ENCODE measurements around the gene ZSCAN26.

Gene ZSCAN26

GRCh38 chr6:28266962-28267694, at the start of gene ZSCAN26:
Gene ZSCAN26, plus strand, starts transcription at chr6:28267143. Its CDS starts 4,777 bp downstream, at chr6:28271920.
- DNase-seq (ENCODE audit: low spot score): peak; percentile 87

GRCh38 chr6:28217890-28218289, 49.1 kb upstream of the ZSCAN26 start:
- DNase-seq (ENCODE audit: low spot score): no peak

GRCh38 chr6:28218312-28219248, 48.4 kb upstream of the ZSCAN26 start:
- DNase-seq (ENCODE audit: low spot score): peak; percentile 80

- DNase-seq (ENCODE audit: low spot score): no peak
Measured at GRCh38 chr6:28220257-28221133, 46.4 kb upstream of the ZSCAN26 start.

GRCh38 chr6:28224131-28225055, 42.5 kb upstream of the ZSCAN26 start:
- DNase-seq (ENCODE audit: low spot score): no peak

- DNase-seq (ENCODE audit: low spot score): peak; percentile 88
Measured at GRCh38 chr6:28225056-28225834, 41.7 kb upstream of the ZSCAN26 start, which contains the start of gene ZSCAN9. Gene ZSCAN9, plus strand, starts transcription at chr6:28225275. Its CDS starts 1,810 bp downstream, at chr6:28227085.

- no peak for DNase-seq (ENCODE audit: low spot score)
Measured at GRCh38 chr6:28226460-28226859, 40.5 kb upstream of the ZSCAN26 start.

GRCh38 chr6:28232785-28233184, 34.2 kb upstream of the ZSCAN26 start:
- DNase-seq (ENCODE audit: low spot score): no peak

- DNase-seq (ENCODE audit: low spot score): no peak
Measured at GRCh38 chr6:28235912-28236452, 31.0 kb upstream of the ZSCAN26 start.

- no peak for DNase-seq (ENCODE audit: low spot score)
Measured at GRCh38 chr6:28239636-28240035, 27.3 kb upstream of the ZSCAN26 start.

GRCh38 chr6:28240471-28240870, 26.5 kb upstream of the ZSCAN26 start:
- DNase-seq (ENCODE audit: low spot score): no peak

GRCh38 chr6:28243946-28244345, 23.0 kb upstream of the ZSCAN26 start:
- no peak for DNase-seq (ENCODE audit: low spot score)

- DNase-seq (ENCODE audit: low spot score): no peak
Measured at GRCh38 chr6:28245206-28245941, 21.6 kb upstream of the ZSCAN26 start.

GRCh38 chr6:28248916-28249315, 18.0 kb upstream of the ZSCAN26 start:
- DNase-seq (ENCODE audit: low spot score): no peak

GRCh38 chr6:28250747-28251146, 16.2 kb upstream of the ZSCAN26 start:
- no peak for DNase-seq (ENCODE audit: low spot score)

GRCh38 chr6:28251661-28252008, 15.3 kb upstream of the ZSCAN26 start:
- DNase-seq (ENCODE audit: low spot score): no peak

- peak; percentile 79 for DNase-seq (ENCODE audit: low spot score)
Measured at GRCh38 chr6:28252009-28252975, 14.7 kb upstream of the ZSCAN26 start, which contains the start of gene ZKSCAN4. Gene ZKSCAN4, minus strand, starts transcription at chr6:28252269. Its CDS starts 289 bp downstream, at chr6:28251980.

GRCh38 chr6:28254121-28254519, 12.8 kb upstream of the ZSCAN26 start:
- DNase-seq (ENCODE audit: low spot score): no peak
